A673 (cell line): ENCODE results near the gene NUDT17. TPM values are rescaled to one million over a fixed set of nuclear protein-coding genes. Genes with fewer than 3 reads are reported as not detected.

ENCODE experiments used
- BruUV-seq: library from RNA; stranded (reverse); fragments of 400-500 nt; replicated peaks from 2 replicates; lab custom pipeline; 2021; lab: Mats Ljungman, UMichigan
- CTCF ChIA-PET: fragments of 300-600 bp; sonication (Branson Sonifier 250); formaldehyde crosslinking; loops from one replicate; lab custom pipeline; 2022; ENCODE audit warnings: antibody characterized with exemption; lab: Charles Lee
- POLR2A ChIA-PET: fragments of 300-600 bp; sonication (Branson Sonifier 250); formaldehyde crosslinking; loops from one replicate; lab custom pipeline; 2022; ENCODE audit warnings: antibody characterized with exemption; ENCODE audit not compliant: low non-redundant PET; lab: Charles Lee
- DNase-seq: peaks from one replicate; pipeline ENCODE4 v3.0.0-alpha.2; 2015; ENCODE audit warnings: low spot score
- H3K27ac ChIP-seq: fragments of 200-600 bp; sonication (generic); 2 replicates; pipeline ENCODE4 v1.5.1; 2016; ENCODE audit warnings: mixed run types, low read depth, mild to moderate bottlenecking, mixed read lengths, antibody characterized with exemption, low read length; ENCODE audit not compliant: poor library complexity, severe bottlenecking
- H3K27me3 ChIP-seq: fragments of 200-600 bp; sonication (generic); replicated peaks from 2 replicates; pipeline ENCODE4 v1.6.1; 2017; ENCODE audit warnings: mixed run types, low read depth, mild to moderate bottlenecking, mixed read lengths, antibody characterized with exemption, low read length; ENCODE audit not compliant: insufficient read depth, poor library complexity
- H3K36me3 ChIP-seq: fragments of 200-600 bp; sonication (generic); 2 replicates; pipeline ENCODE4 v1.6.1; 2016; ENCODE audit warnings: mixed run types, mild to moderate bottlenecking, mixed read lengths, antibody characterized with exemption, low read length; ENCODE audit not compliant: insufficient read depth, poor library complexity, severe bottlenecking
- H3K4me1 ChIP-seq: fragments of 200-600 bp; sonication (generic); 2 replicates; pipeline ENCODE4 v1.6.1; 2017; ENCODE audit warnings: mixed run types, mild to moderate bottlenecking, mixed read lengths, antibody characterized with exemption, low read length; ENCODE audit not compliant: insufficient read depth, poor library complexity, severe bottlenecking
- H3K4me3 ChIP-seq: fragments of 200-600 bp; sonication (generic); 2 replicates; pipeline ENCODE4 v1.5.1; 2016; ENCODE audit warnings: low read depth, mixed run types, mild to moderate bottlenecking, mixed read lengths, low read length; ENCODE audit not compliant: poor library complexity, severe bottlenecking
- H3K9me3 ChIP-seq: fragments of 200-600 bp; sonication (generic); 2 replicates; pipeline ENCODE4 v1.6.1; 2016; ENCODE audit warnings: mixed run types, low read depth, mild to moderate bottlenecking, mixed read lengths, antibody characterized with exemption, low read length; ENCODE audit not compliant: poor library complexity, severe bottlenecking
- EZH2 ChIP-seq: fragments of 200-600 bp; sonication (generic); IDR thresholded peaks from 2 replicates; pipeline ENCODE4 v1.6.1; 2017; ENCODE audit warnings: borderline replicate concordance, low read depth, mild to moderate bottlenecking, mixed read lengths, antibody characterized with exemption, low read length; ENCODE audit not compliant: poor library complexity, severe bottlenecking
- intact Hi-C: fragments of 100-400 bp; cut with micrococcal nuclease; formaldehyde crosslinking; loops from one replicate; pipeline ENCODE4 v1.10.0; 2022; ENCODE audit not compliant: unreplicated experiment
- total RNA-seq: library from RNA; stranded (reverse); gene quantifications from 2 replicates; pipeline ENCODE4 v1.2.3, GENCODE V29; 2021
- TF ChIP-seq, protein P1 (sequence below): fragments of 300-800, 200-600 bp; sonication (generic); conservative IDR thresholded peaks from 2 replicates; pipeline ENCODE4 v1.5.1; 2017; ENCODE audit warnings: low read depth, mild to moderate bottlenecking, antibody characterized with exemption, low read length, moderate library complexity, mixed read lengths

Gene NUDT17
- total RNA-seq, 1 experiment from 2014 or later = 3.4 TPM

DNA sequence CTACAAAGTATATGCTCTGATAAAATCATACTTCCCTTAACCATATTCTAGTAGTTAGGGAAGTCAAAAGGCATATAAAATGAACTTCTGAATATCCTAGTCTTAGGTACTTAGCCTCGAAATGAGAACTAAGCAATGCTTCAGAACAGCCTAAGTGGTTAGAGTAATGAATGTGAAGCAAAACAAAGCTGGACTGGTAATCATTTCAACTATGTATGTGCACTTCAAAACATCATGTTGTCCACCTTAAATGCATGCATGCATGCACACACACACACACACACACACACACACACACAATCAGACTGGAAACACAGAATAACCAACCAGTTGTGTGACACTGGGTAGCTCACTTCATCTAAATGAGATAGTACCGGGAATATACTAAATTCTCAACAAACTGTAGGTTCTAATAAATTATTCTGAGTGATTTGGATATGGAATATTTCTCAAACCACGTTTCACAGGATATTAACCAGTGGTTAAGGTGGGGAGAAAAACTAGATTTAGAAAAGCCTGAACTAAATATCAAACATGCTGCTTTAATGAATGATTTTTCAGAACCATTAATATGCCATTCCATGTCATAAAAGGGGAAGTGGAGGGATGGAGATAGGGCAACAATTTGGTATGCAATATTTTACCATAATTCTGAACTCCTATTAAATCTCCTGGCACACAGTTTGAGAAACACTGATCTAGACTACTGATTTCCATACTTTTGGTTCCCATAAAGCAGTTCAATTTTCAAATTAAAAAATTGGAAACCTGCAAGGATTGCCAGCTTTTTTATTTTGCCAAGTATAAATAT lies 41.0 kb upstream of the NUDT17 start:
- ChIA-PET CTCF (no interaction called here), POLR2A (no interaction called here)
- no TSS peak for BruUV-seq
- Histone ChIP-seq H3K9me3 (no peaks in the 10 kb centered on the region), H3K4me1 (peaks cover 15% of the 10 kb centered on the region), H3K27ac (no peak overlapping the region), H3K27me3 (no peaks in the 10 kb centered on the region), H3K36me3 (no peaks in the 10 kb centered on the region), H3K4me3 (no peak overlapping the region)
- no peak for TF ChIP-seq EZH2
- TF ChIP-seq, protein P1, sequence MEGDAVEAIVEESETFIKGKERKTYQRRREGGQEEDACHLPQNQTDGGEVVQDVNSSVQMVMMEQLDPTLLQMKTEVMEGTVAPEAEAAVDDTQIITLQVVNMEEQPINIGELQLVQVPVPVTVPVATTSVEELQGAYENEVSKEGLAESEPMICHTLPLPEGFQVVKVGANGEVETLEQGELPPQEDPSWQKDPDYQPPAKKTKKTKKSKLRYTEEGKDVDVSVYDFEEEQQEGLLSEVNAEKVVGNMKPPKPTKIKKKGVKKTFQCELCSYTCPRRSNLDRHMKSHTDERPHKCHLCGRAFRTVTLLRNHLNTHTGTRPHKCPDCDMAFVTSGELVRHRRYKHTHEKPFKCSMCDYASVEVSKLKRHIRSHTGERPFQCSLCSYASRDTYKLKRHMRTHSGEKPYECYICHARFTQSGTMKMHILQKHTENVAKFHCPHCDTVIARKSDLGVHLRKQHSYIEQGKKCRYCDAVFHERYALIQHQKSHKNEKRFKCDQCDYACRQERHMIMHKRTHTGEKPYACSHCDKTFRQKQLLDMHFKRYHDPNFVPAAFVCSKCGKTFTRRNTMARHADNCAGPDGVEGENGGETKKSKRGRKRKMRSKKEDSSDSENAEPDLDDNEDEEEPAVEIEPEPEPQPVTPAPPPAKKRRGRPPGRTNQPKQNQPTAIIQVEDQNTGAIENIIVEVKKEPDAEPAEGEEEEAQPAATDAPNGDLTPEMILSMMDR = no peak
- DNase-seq = no peak
- intact Hi-C loops = loop anchor here (10.0 kb wide), 1 partner anchor 50 kb away; the partner anchor contains the start of gene PIAS3

DNA sequence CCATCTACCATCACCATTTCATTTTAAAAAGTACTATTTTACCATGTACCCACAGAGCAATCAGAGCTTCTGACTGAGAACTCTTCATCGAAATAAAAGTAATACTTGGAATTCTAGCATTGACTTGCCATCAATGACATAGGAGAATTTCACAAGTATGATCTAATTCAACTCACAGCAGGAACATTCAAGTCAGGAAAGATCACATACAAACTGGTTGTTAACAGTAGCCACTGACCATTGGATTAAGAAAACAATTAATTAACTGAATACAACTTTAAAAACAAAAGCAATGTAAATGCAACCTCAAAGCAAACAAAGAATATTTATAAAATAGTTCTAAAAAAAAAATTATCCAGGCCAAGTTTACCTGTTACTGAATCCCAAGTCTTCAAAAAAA lies 40.4 kb upstream of the NUDT17 start:
- Histone ChIP-seq H3K27ac (no peak overlapping the region), H3K4me1 (peaks cover 15% of the 10 kb centered on the region), H3K36me3 (no peaks in the 10 kb centered on the region), H3K4me3 (no peak overlapping the region), H3K27me3 (no peaks in the 10 kb centered on the region), H3K9me3 (no peaks in the 10 kb centered on the region)
- DNase-seq = no peak
- ChIA-PET CTCF (no interaction called here), POLR2A (no interaction called here)
- intact Hi-C loops = loop anchor here (10.0 kb wide), 1 partner anchor 50 kb away; the partner anchor contains the start of gene PIAS3
- no peak for TF ChIP-seq EZH2
- TF ChIP-seq, protein P1 = no peak
- no TSS peak for BruUV-seq

DNA sequence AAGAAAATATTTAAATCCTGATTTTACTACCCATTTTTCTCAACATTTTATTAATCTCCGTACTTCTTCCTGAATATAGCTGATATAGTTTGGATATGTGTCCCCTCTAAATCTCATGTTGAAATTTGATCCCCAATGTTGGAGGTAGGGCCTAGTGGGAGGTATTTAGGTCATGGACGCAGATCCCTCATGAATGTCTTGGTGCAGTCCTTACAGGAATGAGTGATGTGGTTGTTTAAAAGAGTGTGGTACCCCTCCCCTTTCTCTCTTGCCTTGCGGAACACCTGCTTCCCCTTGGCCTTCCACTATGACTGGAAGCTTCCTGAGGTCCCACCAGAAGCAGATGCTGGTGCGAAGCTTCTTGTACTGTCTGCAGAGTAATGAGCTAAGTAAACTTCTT lies 39.0 kb upstream of the NUDT17 start:
- CTCF ChIA-PET = no interaction called here
- Histone ChIP-seq H3K36me3 (no peaks in the 10 kb centered on the region), H3K4me3 (no peak overlapping the region), H3K4me1 (peaks cover 15% of the 10 kb centered on the region), H3K9me3 (no peaks in the 10 kb centered on the region), H3K27ac (no peak overlapping the region), H3K27me3 (no peaks in the 10 kb centered on the region)
- no TSS peak for BruUV-seq
- intact Hi-C loops = loop anchor here (10.0 kb wide), 1 partner anchor 48 kb away; the partner anchor contains the start of gene PIAS3
- no peak for TF ChIP-seq EZH2
- TF ChIP-seq, protein P1 = no peak
- no peak for DNase-seq
- POLR2A ChIA-PET = interaction anchor here (0.6 kb wide), 1 partner anchor 12 kb away, joined by 3 read pairs; no protein-coding TSS in a partner anchor
